Muscle layer of duodenum (tissue), 2 donors: Measurements from ENCODE around the gene KRT8.
"Not testable (repeated sequence)": the region's sequence is repeated elsewhere in the genome, so short reads cannot be mapped to it uniquely, and the experiment has no call there.

Experiments
- H3K27ac ChIP-seq: one replicate; pipeline ENCODE4 v1.7.0; 2013; ENCODE audit warnings: mild to moderate bottlenecking, low read length
- H3K27me3 ChIP-seq: one replicate; pipeline ENCODE4 v1.7.0; 2013; ENCODE audit warnings: low read depth, mild to moderate bottlenecking, control low read depth, low read length
- H3K36me3 ChIP-seq, 2 donors: one replicate each; pipeline ENCODE4 v1.7.0; 2013; ENCODE audit warnings: low read length in 2 of 2, control low read depth in 1 of 2, mild to moderate bottlenecking in 1 of 2; ENCODE audit not compliant: insufficient read depth in 2 of 2, control insufficient read depth in 1 of 2
- H3K4me1 ChIP-seq, 2 donors: one replicate each; pipeline ENCODE4 v1.7.0; 2013; ENCODE audit warnings: low read length in 2 of 2, mild to moderate bottlenecking in 2 of 2, control low read depth in 1 of 2, moderate library complexity in 1 of 2; ENCODE audit not compliant: insufficient read depth in 2 of 2, control insufficient read depth in 1 of 2
- H3K4me3 ChIP-seq, 2 donors: one replicate each; pipeline ENCODE4 v1.7.0; 2013; ENCODE audit warnings: low read length in 2 of 2, low read depth in 1 of 2, mild to moderate bottlenecking in 1 of 2
- H3K9me3 ChIP-seq, 2 donors: one replicate each; pipeline ENCODE4 v1.7.0; 2013; ENCODE audit warnings: low read length in 2 of 2, control low read depth in 1 of 2, mild to moderate bottlenecking in 1 of 2; ENCODE audit not compliant: control insufficient read depth in 1 of 2
- donor health status: healthy.

KRT8 gene

DNA sequence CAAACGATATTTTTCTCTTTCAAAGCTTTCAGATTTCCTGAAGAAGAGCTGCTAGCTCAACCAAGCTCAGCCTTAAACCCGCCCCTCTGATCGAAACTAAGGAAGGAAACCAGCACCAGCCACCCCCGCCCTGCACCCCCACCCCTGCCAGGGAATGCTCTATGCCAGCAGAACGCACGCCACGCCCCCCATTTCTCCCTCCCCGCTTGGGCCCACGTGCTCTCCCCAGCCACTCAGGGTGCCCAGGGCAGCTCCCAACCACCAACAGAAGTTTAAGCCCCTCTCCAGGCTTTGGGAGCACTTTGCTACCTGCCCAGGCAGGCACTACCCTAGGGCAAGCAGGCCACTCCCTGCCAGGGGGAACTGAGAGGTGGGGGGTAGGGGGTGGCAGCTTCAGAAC is 37.2 kb downstream of the KRT8 start:
- Histone ChIP-seq H3K4me1 (peaks cover 9 to 12% of the 10 kb centered on the region in 2 donors), H3K9me3 (no peaks in the 10 kb centered on the region), H3K27ac (no peak overlapping the region), H3K4me3 (no peak overlapping the region), H3K27me3 (no peaks in the 10 kb centered on the region), H3K36me3 (no peaks in the 10 kb centered on the region)

- Histone ChIP-seq H3K36me3 (no peaks in the 10 kb centered on the region), H3K27me3 (no peaks in the 10 kb centered on the region), H3K4me3 (no peak overlapping the region), H3K27ac (no peak overlapping the region), H3K9me3 (no peaks in the 10 kb centered on the region), H3K4me1 (peaks cover 9 to 12% of the 10 kb centered on the region in 2 donors)
These were observed 37.7 kb downstream of the KRT8 start for GRCh38 chr12:52867152-52867551.

DNA sequence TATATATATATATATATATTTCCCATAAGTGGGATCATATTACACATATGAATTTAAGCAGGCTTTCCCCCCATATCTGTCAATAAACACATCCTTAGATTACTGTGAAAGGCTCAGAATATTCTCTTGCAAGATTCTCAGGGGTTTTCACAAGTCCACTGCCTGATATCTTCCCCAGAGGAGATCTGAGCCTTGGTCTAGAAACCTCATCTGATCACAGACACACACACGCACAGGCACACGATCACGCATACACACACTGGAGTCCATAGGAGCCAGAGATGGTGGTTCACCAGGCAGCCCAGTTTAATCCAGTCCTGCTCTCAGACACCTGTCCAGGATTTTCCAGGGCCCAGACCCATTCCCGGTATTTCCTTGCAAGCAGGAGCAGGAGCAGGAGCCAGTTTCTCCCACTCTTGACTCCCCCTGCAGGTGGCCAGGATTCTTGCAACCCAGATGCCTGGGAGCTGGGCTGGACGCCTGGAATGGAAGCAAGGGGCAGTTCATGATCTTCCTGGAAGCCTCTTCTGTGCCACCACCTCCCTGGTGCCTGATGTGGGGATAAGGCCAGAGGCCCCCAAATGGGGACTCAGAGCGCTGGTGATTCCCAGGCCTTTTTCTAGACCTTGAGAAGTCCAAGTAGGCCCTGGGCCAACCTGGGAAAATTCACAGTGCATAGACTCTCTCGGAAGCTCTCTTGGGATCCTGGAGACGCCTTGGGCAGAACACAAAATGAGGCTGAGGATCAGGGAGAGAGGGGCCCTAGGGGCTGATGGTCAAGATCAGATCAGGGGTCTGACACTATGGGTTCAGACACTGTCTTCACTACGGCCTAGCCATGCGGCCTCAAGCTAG is 39.6 kb downstream of the KRT8 start:
- Histone ChIP-seq H3K36me3 (no peaks in the 10 kb centered on the region), H3K27me3 (no peaks in the 10 kb centered on the region), H3K4me3 (no peak overlapping the region), H3K4me1 (peaks cover 0 to 4% of the 10 kb centered on the region in 2 donors), H3K9me3 (no peaks in the 10 kb centered on the region), H3K27ac (no peak overlapping the region)

DNA sequence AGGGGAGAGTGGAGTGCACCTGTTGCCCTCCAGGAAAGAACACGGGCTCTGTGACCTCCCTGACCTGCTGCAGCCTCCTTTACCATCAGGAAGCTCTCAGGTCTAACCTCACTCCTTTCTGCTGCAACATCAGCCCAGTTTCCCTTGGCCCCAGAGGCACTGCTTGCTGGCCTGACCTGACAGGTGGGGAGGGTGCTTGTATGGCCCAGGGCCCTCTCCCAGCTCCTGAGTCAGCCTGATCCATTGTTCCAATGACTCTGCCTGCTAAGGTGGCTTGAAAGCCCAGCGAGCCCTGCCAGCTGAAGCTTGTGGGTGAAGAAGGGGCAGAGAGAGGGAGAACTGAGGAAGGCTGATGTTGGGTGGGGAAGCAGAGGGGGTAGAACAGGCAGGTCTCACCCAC is 42.9 kb downstream of the KRT8 start:
- no peaks in the 10 kb centered on the region for H3K27me3 ChIP-seq
- H3K27ac ChIP-seq: no peak overlapping the region
- no peaks in the 10 kb centered on the region for H3K9me3 ChIP-seq
- no peak overlapping the region for H3K4me3 ChIP-seq
- no peaks in the 10 kb centered on the region for H3K36me3 ChIP-seq
- H3K4me1 ChIP-seq: no peaks in the 10 kb centered on the region

- Histone ChIP-seq H3K27ac (no peak overlapping the region), H3K4me1 (no peaks in the 10 kb centered on the region), H3K36me3 (no peaks in the 10 kb centered on the region), H3K4me3 (no peak overlapping the region), H3K27me3 (no peaks in the 10 kb centered on the region), H3K9me3 (no peaks in the 10 kb centered on the region)
These were observed 43.4 kb downstream of the KRT8 start for GRCh38 chr12:52861511-52861910.

GRCh38 chr12:52860102-52860823 is 44.6 kb downstream of the KRT8 start:
- Histone ChIP-seq H3K4me1 (no peaks in the 10 kb centered on the region), H3K4me3 (no peak overlapping the region), H3K27ac (no peak overlapping the region), H3K9me3 (no peaks in the 10 kb centered on the region), H3K36me3 (no peaks in the 10 kb centered on the region), H3K27me3 (no peaks in the 10 kb centered on the region)

DNA sequence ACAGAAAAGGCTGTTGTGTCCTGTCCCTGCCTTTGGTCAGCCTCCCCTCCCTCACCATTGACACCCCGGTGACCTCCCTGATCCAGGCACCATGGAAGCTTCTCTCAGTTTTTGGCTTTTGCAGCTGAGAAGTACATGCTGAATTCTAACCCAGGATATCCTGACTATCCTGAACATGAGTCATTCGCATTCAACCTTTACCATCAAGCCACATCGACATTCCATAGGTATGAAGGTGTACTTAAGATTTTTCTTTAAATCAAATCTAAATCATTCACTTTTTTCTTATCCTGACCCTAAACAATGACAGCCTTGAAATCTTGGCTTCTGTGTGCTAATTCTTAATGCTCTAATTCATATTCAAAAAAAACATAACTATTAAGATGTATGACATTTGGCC is 47.4 kb downstream of the KRT8 start:
- Histone ChIP-seq H3K36me3 (no peaks in the 10 kb centered on the region), H3K4me3 (no peak overlapping the region), H3K27me3 (no peaks in the 10 kb centered on the region), H3K4me1 (no peaks in the 10 kb centered on the region), H3K27ac (no peak overlapping the region), H3K9me3 (no peaks in the 10 kb centered on the region)

DNA sequence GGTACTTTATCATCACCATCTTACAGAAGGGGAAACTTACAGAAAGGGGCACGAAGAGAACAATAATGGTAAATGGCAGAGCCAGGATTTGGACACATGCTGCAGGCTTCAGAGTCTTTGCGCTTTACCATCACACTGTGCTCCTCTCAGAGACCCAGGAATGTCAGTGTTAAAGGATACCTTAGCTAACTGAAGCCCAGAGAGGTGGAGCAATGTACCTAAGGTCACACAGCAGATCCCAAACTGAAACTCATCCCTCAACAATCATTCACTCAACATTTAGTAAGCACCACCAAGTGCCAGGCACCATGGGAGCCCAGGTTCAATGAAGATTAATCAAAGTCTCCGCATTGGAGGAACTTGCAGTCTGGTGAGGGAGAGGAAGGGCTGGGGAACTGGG is 48.1 kb downstream of the KRT8 start:
- H3K4me3 ChIP-seq: no peak overlapping the region
- no peaks in the 10 kb centered on the region for H3K4me1 ChIP-seq
- no peaks in the 10 kb centered on the region for H3K36me3 ChIP-seq
- no peak overlapping the region for H3K27ac ChIP-seq
- H3K9me3 ChIP-seq: no peaks in the 10 kb centered on the region
- H3K27me3 ChIP-seq: no peaks in the 10 kb centered on the region

GRCh38 chr12:52856077-52856476 is 48.8 kb downstream of the KRT8 start:
- not testable (repeated sequence) for H3K27me3 ChIP-seq, H3K27ac ChIP-seq, H3K4me1 ChIP-seq, H3K9me3 ChIP-seq, H3K4me3 ChIP-seq, H3K36me3 ChIP-seq

DNA sequence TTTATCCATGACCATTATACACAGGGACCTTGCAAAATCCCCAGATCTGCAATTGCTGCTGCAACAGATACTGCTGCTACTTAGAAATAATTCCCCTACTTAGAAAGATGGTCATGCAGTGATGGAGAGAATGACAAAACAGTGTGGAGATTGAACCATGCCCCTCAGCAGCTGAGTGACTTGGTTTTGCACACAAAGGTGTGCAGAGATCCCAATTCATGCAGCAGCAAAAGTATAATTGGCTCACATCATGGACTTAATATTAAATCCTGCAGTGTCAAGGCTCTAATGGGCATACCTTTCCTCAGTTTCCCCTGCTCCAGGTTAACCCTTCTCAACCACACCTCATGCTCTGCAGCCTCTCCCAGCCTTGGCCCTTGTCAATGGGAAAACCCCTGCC is 53.1 kb downstream of the KRT8 start:
- Histone ChIP-seq H3K4me3 (no peak overlapping the region), H3K4me1 (no peaks in the 10 kb centered on the region)

GRCh38 chr12:52850681-52851080 is 54.2 kb downstream of the KRT8 start:
- Histone ChIP-seq H3K4me1 (no peaks in the 10 kb centered on the region), H3K27me3 (no peaks in the 10 kb centered on the region), H3K9me3 (no peaks in the 10 kb centered on the region), H3K27ac (no peak overlapping the region), H3K4me3 (no peak overlapping the region), H3K36me3 (no peaks in the 10 kb centered on the region)

More for the DNA sequence above, 53.1 kb downstream of the KRT8 start:
- no peaks in the 10 kb centered on the region for H3K27me3 ChIP-seq
- H3K36me3 ChIP-seq: no peaks in the 10 kb centered on the region
- H3K27ac ChIP-seq: no peak overlapping the region
- H3K9me3 ChIP-seq: no peaks in the 10 kb centered on the region
